Lower lobe of right lung (tissue), 2 donors: ENCODE data around the gene ME1. TPM values are rescaled to one million over a fixed set of nuclear protein-coding genes. Genes with fewer than 3 reads are reported as not detected.

ENCODE experiments used
- ATAC-seq, 2 donors: fragments of 200-7000 bp; cut with Tn5 transposase; one replicate each; pipeline ENCODE4 v1.9.1; 2020 to 2022; ENCODE audit warnings: mild to moderate bottlenecking in 2 of 2, moderate library complexity in 2 of 2
- DNase-seq: peaks from one replicate; pipeline ENCODE4 v3.0.0-alpha.2; 2020
- H3K27ac ChIP-seq: fragments of 200-600 bp; one replicate; pipeline ENCODE4 v1.8.0; 2022
- H3K27me3 ChIP-seq: fragments of 200-600 bp; one replicate; pipeline ENCODE4 v1.8.0; 2022; ENCODE audit warnings: low read depth
- H3K36me3 ChIP-seq: fragments of 200-600 bp; one replicate; pipeline ENCODE4 v1.8.0; 2022; ENCODE audit warnings: mild to moderate bottlenecking
- H3K4me1 ChIP-seq: fragments of 200-600 bp; one replicate; pipeline ENCODE4 v1.8.0; 2022
- H3K4me3 ChIP-seq: fragments of 200-600 bp; one replicate; pipeline ENCODE4 v1.8.0; 2022; ENCODE audit warnings: mild to moderate bottlenecking
- H3K9me3 ChIP-seq: fragments of 200-600 bp; one replicate; pipeline ENCODE4 v1.8.0; 2022
- intact Hi-C: fragments of 100-400 bp; cut with DNase I; formaldehyde crosslinking; loops from one replicate; pipeline ENCODE4 v1.11.0; 2022
- total RNA-seq: library from RNA; stranded (reverse); fragmentation: NEBNext Ultra II Directional; extraction: Animal tissue kit (Norgen Biotek cat#: 25700); gene quantifications from one replicate; pipeline ENCODE4 v1.2.1, GENCODE V29; 2021
- TF ChIP-seq, protein P1 (sequence below): fragments of 200-600 bp; IDR thresholded peaks from one replicate; pipeline ENCODE4 v1.8.0; 2022; ENCODE audit warnings: antibody characterized with exemption, mild to moderate bottlenecking
- donor health status: DM: no; HTN: yes; CAD: no; lungs with severe emphysema.

ME1 gene
- total RNA-seq, 1 donor from 2014 or later = 12.9 TPM

DNA sequence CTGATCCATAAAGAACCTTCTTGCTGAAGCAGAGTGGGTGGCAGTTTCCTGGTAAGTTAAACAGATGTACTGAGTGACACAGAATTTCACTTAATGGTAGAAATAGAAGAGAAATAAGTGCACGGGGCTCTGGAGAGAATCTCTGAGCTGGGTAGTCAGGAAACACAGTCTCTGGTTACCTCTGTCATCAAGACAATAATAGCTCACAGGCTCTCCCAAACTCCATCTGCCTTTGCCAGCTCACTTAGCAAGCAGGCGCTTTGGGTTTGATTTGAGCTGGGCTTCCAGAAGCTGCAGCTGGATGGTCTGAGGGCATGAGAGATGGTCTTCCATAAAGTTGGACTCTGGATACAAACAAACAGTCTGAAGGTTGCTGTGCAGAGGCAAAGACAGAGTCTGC, 41.9 kb upstream of the ME1 start:
- Histone ChIP-seq H3K36me3 (no peaks in the 10 kb centered on the region), H3K9me3 (no peaks in the 10 kb centered on the region), H3K27me3 (no peaks in the 10 kb centered on the region), H3K27ac (no peak overlapping the region), H3K4me3 (no peak overlapping the region), H3K4me1 (no peaks in the 10 kb centered on the region)
- TF ChIP-seq, protein P1, sequence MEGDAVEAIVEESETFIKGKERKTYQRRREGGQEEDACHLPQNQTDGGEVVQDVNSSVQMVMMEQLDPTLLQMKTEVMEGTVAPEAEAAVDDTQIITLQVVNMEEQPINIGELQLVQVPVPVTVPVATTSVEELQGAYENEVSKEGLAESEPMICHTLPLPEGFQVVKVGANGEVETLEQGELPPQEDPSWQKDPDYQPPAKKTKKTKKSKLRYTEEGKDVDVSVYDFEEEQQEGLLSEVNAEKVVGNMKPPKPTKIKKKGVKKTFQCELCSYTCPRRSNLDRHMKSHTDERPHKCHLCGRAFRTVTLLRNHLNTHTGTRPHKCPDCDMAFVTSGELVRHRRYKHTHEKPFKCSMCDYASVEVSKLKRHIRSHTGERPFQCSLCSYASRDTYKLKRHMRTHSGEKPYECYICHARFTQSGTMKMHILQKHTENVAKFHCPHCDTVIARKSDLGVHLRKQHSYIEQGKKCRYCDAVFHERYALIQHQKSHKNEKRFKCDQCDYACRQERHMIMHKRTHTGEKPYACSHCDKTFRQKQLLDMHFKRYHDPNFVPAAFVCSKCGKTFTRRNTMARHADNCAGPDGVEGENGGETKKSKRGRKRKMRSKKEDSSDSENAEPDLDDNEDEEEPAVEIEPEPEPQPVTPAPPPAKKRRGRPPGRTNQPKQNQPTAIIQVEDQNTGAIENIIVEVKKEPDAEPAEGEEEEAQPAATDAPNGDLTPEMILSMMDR = no peak
- intact Hi-C loops = no loop called here
- ATAC-seq = no peak
- DNase-seq = no peak

DNA sequence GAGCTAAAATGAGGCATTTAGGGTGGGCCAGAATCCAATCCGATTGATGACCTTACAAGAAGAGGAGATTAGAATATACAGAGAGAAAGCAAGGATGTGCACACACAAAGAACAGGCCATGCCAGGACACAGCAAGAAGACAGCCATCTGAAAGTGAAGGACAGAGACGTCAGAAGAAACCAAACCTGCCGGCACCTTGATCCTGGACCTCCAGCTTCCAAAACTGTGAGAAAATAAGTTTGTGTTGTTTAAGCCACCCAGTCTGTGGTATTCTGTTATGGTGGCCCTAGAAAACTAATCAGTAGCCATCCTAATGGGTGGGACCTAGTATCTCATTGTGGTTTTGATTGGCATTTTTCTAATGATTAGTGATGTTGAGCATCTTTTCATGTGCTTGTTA, 39.7 kb upstream of the ME1 start:
- Histone ChIP-seq H3K4me3 (no peak overlapping the region), H3K27ac (no peak overlapping the region), H3K9me3 (no peaks in the 10 kb centered on the region), H3K36me3 (no peaks in the 10 kb centered on the region), H3K4me1 (no peaks in the 10 kb centered on the region), H3K27me3 (no peaks in the 10 kb centered on the region)
- no peak for DNase-seq
- intact Hi-C loops = no loop called here
- no peak for ATAC-seq
- TF ChIP-seq, protein P1 = no peak

DNA sequence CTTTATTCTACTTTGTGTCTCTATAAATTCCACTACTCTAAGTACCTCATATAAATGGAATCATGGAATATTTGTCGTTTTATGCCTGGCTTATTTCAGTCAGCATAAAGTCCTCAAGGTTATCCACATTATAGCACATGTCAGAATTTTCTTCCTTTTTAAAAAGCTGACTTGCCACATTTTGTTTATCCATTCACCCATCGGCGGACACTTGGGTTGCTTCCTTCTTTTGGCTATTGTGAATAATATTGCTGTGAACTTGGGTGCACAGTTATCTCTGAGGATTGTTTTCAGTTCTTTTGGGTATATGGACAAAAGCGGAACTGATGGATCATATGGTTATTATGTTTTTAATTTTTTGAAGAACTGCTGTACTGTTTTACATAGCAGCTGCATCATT, 39.1 kb upstream of the ME1 start:
- TF ChIP-seq, protein P1 = no peak
- H3K27me3 ChIP-seq = no peaks in the 10 kb centered on the region
- no peaks in the 10 kb centered on the region for H3K9me3 ChIP-seq
- ATAC-seq = no peak
- no peak overlapping the region for H3K27ac ChIP-seq
- no peak for DNase-seq
- H3K36me3 ChIP-seq = no peaks in the 10 kb centered on the region
- intact Hi-C loops = no loop called here
- H3K4me1 ChIP-seq = no peaks in the 10 kb centered on the region
- no peak overlapping the region for H3K4me3 ChIP-seq

DNA sequence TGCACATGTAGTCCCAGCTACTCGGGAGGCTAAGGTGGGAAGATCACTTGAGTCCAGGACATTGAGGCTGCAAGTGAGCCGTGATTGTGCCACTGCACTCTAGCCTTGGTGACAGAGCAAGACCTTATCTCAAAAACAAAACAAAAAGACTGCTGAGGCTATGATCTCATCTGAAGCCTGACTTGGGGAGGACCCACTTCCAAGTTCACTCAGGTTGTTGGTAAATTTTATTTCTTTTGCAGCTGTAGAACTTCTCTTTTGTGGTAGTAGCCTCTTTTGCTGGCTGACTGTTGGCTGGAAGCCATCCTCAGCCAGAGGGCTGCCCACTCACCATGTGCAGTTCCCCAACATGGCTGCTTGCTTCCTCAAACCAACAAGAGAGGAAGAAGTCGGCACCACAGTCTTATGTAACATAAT, 36.8 kb upstream of the ME1 start:
- peak overlapping the region; percentile 50 for H3K27ac ChIP-seq
- TF ChIP-seq, protein P1 = no peak

DNA sequence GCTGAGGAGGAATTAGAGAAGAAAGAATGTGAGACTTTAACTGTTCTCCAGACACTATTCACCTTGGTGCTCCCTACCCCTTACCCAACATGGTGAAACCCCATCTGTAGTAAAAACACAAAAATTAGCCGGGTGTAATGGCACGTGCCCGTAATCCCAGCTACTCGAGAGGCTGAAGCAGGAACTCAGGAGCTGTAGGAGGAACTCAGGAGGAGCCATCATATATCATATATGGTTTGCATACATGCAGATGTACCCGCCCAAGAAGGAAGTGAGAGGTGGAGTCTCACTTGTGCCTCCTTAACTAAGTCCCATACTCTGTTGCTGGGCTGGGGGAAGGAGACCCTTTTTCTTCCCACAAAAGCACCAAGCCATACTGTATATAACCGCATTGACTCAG, 35.5 kb upstream of the ME1 start:
- DNase-seq (no peak), ATAC-seq (no peak)
- Histone ChIP-seq H3K27ac (no peak overlapping the region), H3K4me3 (no peak overlapping the region), H3K27me3 (no peaks in the 10 kb centered on the region), H3K4me1 (no peaks in the 10 kb centered on the region), H3K9me3 (no peaks in the 10 kb centered on the region), H3K36me3 (no peaks in the 10 kb centered on the region)
- intact Hi-C loops = no loop called here
- TF ChIP-seq, protein P1 = no peak

More for the DNA sequence above, 36.8 kb upstream of the ME1 start:
- no peaks in the 10 kb centered on the region for H3K36me3 ChIP-seq
- H3K27me3 ChIP-seq = no peaks in the 10 kb centered on the region
- DNase-seq (peak; percentile 77), ATAC-seq (peak; percentile 78 to 89)
- no peaks in the 10 kb centered on the region for H3K4me1 ChIP-seq
- intact Hi-C loops = no loop called here
- H3K9me3 ChIP-seq = no peaks in the 10 kb centered on the region
- H3K4me3 ChIP-seq = no peak overlapping the region
